ENCODE measurements around the gene ANKK1.

Gene ANKK1

GRCh38 chr11:113382121-113382520 lies 5.5 kb upstream of the ANKK1 start:
- no peak for DNase-seq

GRCh38 chr11:113384551-113384950 lies 3.0 kb upstream of the ANKK1 start:
- no peak for DNase-seq

GRCh38 chr11:113385749-113386148 lies 1.8 kb upstream of the ANKK1 start:
- no peak for DNase-seq

GRCh38 chr11:113386866-113387265 lies 713 bp upstream of the ANKK1 start:
- no peak for DNase-seq

- no peak for DNase-seq
These were observed 1.7 kb downstream of the ANKK1 start for GRCh38 chr11:113389272-113389671.

- DNase-seq: no peak
These were observed 4.8 kb downstream of the ANKK1 start for GRCh38 chr11:113392236-113392921.

GRCh38 chr11:113393501-113393985 lies 6.0 kb downstream of the ANKK1 start:
- peak; percentile 10 for DNase-seq

GRCh38 chr11:113394919-113395318 lies 7.3 kb downstream of the ANKK1 start:
- no peak for DNase-seq

- DNase-seq: no peak
These were observed 8.3 kb downstream of the ANKK1 start for GRCh38 chr11:113395782-113396336.

- no peak for DNase-seq
These were observed 9.1 kb downstream of the ANKK1 start for GRCh38 chr11:113396690-113397089.

- DNase-seq: no peak
These were observed 9.6 kb downstream of the ANKK1 start for GRCh38 chr11:113397212-113397611.

- no peak for DNase-seq
These were observed 10.2 kb downstream of the ANKK1 start for GRCh38 chr11:113397821-113398220.

- DNase-seq: no peak
These were observed 11.3 kb downstream of the ANKK1 start for GRCh38 chr11:113398669-113399430.

- DNase-seq: no peak
These were observed 13.2 kb downstream of the ANKK1 start for GRCh38 chr11:113400631-113401230.

GRCh38 chr11:113401718-113402117 lies 14.1 kb downstream of the ANKK1 start:
- peak; percentile 96 for DNase-seq

- no peak for DNase-seq
These were observed 17.4 kb downstream of the ANKK1 start for GRCh38 chr11:113404859-113405430.

- no peak for DNase-seq
These were observed 18.3 kb downstream of the ANKK1 start for GRCh38 chr11:113405724-113406478.

GRCh38 chr11:113407163-113407562 lies 19.6 kb downstream of the ANKK1 start:
- DNase-seq: no peak

GRCh38 chr11:113408206-113408605 lies 20.6 kb downstream of the ANKK1 start:
- no peak for DNase-seq

GRCh38 chr11:113408887-113409286 lies 21.3 kb downstream of the ANKK1 start:
- no peak for DNase-seq

GRCh38 chr11:113409526-113409925 lies 21.9 kb downstream of the ANKK1 start:
- no peak for DNase-seq

- no peak for DNase-seq
These were observed 23.0 kb downstream of the ANKK1 start for GRCh38 chr11:113410414-113411135.

All from NCI-H1092 treated with DMSO at 0.1 percent for 48 hours (cell line).